Motor neuron (in vitro differentiated cells): ENCODE measurements around the gene TSPEAR. TPM values are rescaled to one million over a fixed set of nuclear protein-coding genes. Genes with fewer than 3 reads are reported as not detected.
"Not testable (repeated sequence)": the region's sequence is repeated elsewhere in the genome, so short reads cannot be mapped to it uniquely, and the experiment has no call there.

ENCODE experiments used
- ATAC-seq, 8 experiments: fragments of 200-7000 bp; cut with Tn5 transposase; replicated peaks in 6 of 8; 2 replicates each; pipeline ENCODE4 v1.8.0; 2021; ENCODE audit warnings: mild to moderate bottlenecking in 8 of 8, moderate library complexity in 8 of 8
- H3K27ac ChIP-seq, 2 donors: fragments of 250-450 bp; sonication (Bioruptor Pico); 2 replicates each; pipeline ENCODE4 v1.9.0; 2021; ENCODE audit warnings: antibody characterized with exemption in 2 of 2, mild to moderate bottlenecking in 2 of 2, moderate library complexity in 1 of 2
- H3K4me1 ChIP-seq, 2 donors: fragments of 250-450 bp; sonication (Bioruptor Pico); replicated peaks in 1 of 2; 2 replicates each; pipeline ENCODE4 v1.6.1; 2021; ENCODE audit warnings: antibody characterized with exemption in 2 of 2, mild to moderate bottlenecking in 2 of 2, moderate library complexity in 1 of 2
- H3K4me3 ChIP-seq, 5 donors: fragments of 250-450 bp; sonication (Bioruptor Pico); 2 replicates each; pipeline ENCODE4 v1.9.0; 2021; ENCODE audit warnings: antibody characterized with exemption in 5 of 5, mild to moderate bottlenecking in 5 of 5, moderate library complexity in 4 of 5
- WGBS, 10 experiments: fragments of 450-650 bp; shearing (Covaris generic); methylation state at CpG; one replicate each; pipeline ENCODE4 v1.0.0; 2022; 5-methylcytosine and 5-hydroxymethylcytosine counted together
- in situ Hi-C, 9 experiments: fragments of 400-800 bp; cut with MboI; loops; one replicate each; pipeline ENCODE4 v1.15.0; 2021; ENCODE audit warnings: low sequenced_read_pairs in 9 of 9, low pct_unique_long_range_greater_than_20kb in 2 of 9; ENCODE audit not compliant: unreplicated experiment in 9 of 9
- total RNA-seq, 8 experiments: library from RNA; unstranded; fragments of 300-600 nt; gene quantifications; 2 replicates each; pipeline versions ENCODE4 v1.2.3 to v1.2.4, GENCODE V29; 2022

TSPEAR gene
- total RNA-seq, 8 experiments from 2014 or later: 0.21 to 0.66 (median 0.31) TPM; not detected in 1

DNA sequence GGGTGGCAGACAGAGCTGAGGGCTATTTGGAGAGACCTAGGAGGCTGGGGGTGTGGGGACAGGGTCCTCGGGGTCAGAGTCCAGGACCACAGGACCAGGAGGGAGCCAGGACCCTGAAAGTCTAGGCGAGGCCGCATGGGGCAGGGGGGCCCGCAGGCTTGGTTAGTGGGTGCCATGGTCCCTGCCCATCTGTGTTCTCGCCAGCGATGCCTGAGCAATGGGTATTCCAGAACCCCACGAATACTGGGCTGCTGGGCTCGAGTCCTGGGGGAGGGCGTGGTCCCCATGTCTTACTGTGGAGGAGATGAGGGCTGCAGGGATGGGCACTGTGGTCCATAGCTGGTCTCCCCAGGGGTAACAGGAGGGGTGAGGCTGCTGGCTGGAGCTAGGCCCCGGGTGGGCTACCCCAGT is 121.1 kb downstream of the TSPEAR start:
- H3K27ac ChIP-seq: no peak overlapping the region
- H3K4me1 ChIP-seq: no peaks in the 10 kb centered on the region
- in situ Hi-C loops: no loop called here
- no peak overlapping the region for H3K4me3 ChIP-seq
- no peak for ATAC-seq
- no CpG with 5 or more reads among the region's 10 CpGs for WGBS, 10 experiments

DNA sequence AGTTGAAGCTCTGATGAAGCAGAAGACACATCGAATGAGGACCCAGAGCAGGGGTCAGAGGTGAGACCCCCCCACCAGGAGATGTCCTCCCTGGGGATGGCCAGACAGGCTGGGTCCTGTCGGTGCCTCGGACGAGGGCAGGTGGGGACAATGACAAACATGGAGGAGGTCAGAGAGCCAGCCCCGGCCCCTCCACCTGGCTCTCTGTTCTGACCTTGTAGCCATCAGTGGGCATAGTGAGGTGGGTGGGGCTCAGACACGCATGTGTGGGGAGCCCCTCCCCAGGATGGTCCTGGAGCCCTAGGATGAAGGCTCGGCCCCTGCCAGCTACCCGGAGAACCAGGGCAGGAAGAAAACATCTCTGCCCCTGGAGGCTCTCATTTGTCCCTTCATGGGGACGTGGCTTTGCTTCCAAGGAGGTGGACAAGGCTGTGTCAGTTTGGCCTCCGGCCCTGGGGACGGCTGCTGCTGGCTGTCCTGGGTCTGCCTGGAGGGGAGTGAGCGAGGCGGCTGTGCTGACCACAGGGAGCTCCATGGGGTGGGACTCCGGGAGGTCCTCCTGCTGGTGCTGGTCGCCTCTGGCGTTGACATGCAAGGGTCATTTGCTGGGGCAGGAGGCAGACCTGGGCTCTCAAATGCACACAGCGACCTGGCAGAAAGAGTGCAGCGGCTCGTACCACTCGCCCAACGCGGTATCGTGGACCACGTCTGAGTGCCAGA is 121.6 kb downstream of the TSPEAR start:
- Histone ChIP-seq H3K27ac (no peak overlapping the region), H3K4me1 (no peaks in the 10 kb centered on the region), H3K4me3 (no peak overlapping the region)
- WGBS, 10 experiments: 20 to 76% (median 65%) methylated on average over 1 to 9 of the region's 24 CpGs; no CpG with 5 or more reads in 7 of the 10 experiments
- in situ Hi-C loops: no loop called here
- ATAC-seq: no peak

DNA sequence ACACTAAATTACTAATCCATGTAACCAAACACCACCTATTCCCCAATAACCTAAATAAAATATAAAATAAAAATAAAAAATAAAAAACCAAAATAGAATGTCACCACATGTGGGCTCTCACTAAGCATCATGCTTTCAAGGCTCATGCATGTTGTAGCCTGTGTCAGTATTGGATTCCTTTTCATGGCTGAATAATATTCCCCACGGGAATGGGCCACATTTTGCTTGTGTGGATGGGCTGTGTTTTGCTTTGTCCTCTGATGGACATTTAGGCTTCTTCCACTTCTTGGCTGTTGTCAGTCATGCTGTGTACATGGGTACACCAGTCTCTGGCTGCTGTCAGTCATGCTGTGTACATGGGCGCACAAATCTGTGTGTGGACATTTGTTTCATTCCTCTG is 122.3 kb downstream of the TSPEAR start:
- 20 to 100% (median 80%) methylated on average over 1 to 2 of the region's 2 CpGs; no CpG with 5 or more reads in 3 of the 10 experiments for WGBS, 10 experiments
- H3K4me1 ChIP-seq: no peaks in the 10 kb centered on the region
- H3K4me3 ChIP-seq: no peak overlapping the region
- H3K27ac ChIP-seq: no peak overlapping the region
- in situ Hi-C loops: no loop called here
- ATAC-seq: no peak

DNA sequence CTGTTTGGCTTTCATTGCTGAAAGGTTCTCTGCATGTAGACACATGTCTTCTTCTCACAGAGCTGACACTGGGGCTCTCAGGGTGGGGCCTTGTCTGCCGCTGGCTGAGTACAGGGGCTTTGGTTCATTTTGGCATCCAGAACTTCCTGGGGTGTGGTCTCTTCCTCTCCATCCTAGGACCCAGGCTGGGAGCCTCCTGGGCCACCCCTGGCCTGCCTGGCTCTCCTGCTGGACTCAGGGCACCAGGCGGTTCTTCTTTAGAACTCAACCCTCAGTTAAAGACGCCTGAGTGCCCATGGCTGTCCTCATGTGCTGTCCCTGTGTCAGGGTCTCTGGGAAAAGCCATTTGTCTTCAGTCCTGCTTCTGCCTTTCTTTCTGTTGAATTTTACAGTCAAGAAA is 125.5 kb downstream of the TSPEAR start:
- ATAC-seq: no peak
- WGBS, 10 experiments: 43 to 100% (median 73%) methylated on average over 1 to 2 of the region's 3 CpGs; no CpG with 5 or more reads in 6 of the 10 experiments
- in situ Hi-C loops: no loop called here

DNA sequence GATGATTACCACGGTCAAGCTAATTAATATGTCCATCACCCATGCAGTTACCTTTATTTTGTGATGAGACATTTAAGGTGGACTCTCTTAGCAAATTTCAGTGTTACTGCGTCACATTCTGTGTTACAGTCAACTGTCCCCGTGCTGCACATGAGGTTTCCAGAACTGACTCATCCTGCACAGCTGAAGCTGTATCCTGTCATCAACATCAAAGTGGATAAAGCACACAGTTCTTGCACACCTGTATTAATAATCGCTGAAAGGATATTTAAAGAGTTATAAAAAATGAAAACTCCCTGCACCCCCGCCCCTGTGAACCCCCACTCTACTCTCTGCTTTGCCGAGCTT is 127.6 kb downstream of the TSPEAR start:
- WGBS, 10 experiments: 0 to 100% (median 87%) methylated on average over 1 to 6 of the region's 6 CpGs
- Histone ChIP-seq H3K27ac (no peak overlapping the region), H3K4me3 (no peak overlapping the region), H3K4me1 (peaks cover 3 to 10% of the 10 kb centered on the region in 2 donors)
- ATAC-seq: peak; percentile 19 to 73 (median 49)
- in situ Hi-C loops: no loop called here

More for the DNA sequence above, 125.5 kb downstream of the TSPEAR start:
- no peak overlapping the region for H3K27ac ChIP-seq
- peaks cover 3 to 10% of the 10 kb centered on the region in 2 donors for H3K4me1 ChIP-seq
- H3K4me3 ChIP-seq: no peak overlapping the region

DNA sequence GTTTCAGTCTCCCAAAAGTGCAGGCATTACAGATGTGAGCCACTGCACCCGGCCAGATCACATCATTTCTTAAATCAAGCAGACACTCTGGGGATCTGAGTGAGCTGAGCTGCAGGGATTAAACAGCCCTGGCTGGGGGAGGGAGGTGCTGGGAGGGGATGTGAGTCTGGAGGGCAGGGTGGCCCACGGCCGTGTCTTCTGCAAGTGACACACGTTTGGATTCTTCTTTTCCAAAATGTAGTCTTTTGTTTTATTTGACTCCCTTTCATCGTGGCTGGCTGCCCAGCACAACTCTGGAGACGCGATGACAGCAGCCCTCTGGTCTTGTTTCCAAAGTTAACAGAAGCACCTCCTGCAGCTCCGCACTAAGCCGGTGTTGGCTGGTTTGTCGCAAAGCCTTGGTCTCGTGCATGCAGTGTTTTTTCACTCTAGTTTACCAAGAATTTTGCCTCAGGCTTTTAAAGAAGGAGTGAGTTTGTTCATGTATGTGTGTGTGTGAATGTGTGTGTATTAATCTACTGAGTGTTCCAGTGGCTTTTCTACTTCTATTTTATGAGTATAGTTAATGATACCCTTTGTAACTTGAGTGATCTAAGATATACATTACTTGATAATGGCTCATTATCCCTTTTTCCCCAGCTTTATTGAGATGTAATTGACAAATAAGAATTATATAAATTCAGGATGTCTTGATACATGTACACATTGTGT is 128.1 kb downstream of the TSPEAR start:
- in situ Hi-C loops: no loop called here
- Histone ChIP-seq H3K4me1 (peaks cover 3 to 10% of the 10 kb centered on the region in 2 donors), H3K4me3 (no peak overlapping the region), H3K27ac (peak overlapping the region in 1 of 2 donors; percentile 7)
- 4 to 80% (median 13%) methylated on average over 1 to 7 of the region's 11 CpGs; no CpG with 5 or more reads in 5 of the 10 experiments for WGBS, 10 experiments
- peak in 7 of 8 experiments; percentile 22 to 92 (median 88) for ATAC-seq

DNA sequence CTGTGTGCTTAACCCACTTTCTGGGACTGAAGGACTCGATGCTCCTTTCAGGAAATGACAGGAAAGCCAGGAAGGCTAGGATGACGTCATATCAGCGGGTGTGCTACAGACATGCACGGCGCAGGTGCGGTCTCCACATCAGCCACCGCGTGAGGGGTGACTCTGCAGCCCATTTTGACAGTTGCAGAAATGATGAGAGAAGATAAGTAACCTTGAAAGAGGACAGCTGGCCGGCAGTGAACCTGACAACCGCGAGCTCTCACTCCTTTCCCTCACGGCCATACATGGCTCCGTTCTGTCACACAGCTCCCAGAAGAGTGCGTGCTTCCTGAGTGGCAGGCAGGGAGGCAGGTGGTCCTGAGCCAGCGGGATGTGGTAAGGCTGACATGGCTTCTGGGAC is 129.3 kb downstream of the TSPEAR start:
- H3K4me3 ChIP-seq: no peak overlapping the region
- ATAC-seq: no peak
- H3K4me1 ChIP-seq: peaks cover 3 to 10% of the 10 kb centered on the region in 2 donors
- in situ Hi-C loops: no loop called here
- WGBS, 10 experiments: 17 to 97% (median 86%) methylated on average over 2 to 10 of the region's 15 CpGs
- H3K27ac ChIP-seq: no peak overlapping the region

DNA sequence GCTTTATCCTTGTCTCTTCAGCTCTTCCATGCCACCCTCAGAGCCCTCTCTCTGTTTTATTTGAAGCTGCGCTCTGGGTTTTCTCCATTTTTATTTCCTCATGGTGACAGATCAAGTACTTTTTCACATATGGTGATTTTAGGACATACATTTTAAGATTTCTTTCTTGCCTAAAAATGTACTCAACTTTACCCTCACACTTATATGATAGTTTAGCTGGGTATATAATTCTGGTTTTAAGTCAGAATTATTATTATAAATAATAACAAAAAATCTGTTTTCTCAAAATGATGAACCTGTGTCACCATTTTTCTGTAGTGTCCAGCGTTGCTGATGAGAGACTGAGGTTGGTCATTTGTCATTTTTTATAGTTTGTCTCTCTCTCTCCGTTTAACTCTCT is 130.2 kb downstream of the TSPEAR start:
- 29 to 89% (median 80%) methylated on average over 2 to 3 of the region's 3 CpGs; no CpG with 5 or more reads in 1 of the 10 experiments for WGBS, 10 experiments
- H3K4me1 ChIP-seq: peaks cover 3 to 10% of the 10 kb centered on the region in 2 donors
- no peak for ATAC-seq
- in situ Hi-C loops: no loop called here
- no peak overlapping the region for H3K27ac ChIP-seq
- no peak overlapping the region for H3K4me3 ChIP-seq

DNA sequence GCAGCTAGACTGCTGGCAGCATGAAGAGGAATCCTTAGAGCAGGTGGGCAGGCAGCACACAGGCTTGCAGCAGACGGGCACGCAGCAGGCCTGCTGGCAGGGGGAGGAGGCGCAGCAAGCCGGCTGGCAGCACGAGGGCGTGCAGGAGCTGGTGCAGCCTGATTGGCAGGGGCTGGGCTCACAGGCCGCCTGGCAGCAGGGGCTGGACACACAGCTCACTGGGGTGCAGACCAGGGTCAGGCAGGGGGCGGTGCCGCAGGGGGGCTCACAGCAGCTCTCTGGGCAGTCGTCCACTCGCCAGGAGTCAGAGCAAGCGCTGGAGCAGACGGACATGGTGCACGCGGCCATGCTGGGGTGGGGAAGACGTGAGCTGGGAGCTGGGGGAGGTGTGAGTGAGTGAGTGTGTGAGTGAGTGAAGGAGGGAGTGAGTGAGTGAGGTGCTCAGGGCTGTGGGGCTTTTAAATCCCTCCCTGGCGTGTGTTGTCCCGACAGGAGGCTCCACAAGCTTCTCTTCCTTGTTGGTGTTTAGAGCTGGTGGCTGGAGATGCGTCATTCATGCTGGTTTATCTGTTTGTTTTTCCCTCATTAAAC is 131.0 kb downstream of the TSPEAR start, which contains the start of gene KRTAP10-5:
KRTAP10-5 (minus strand) TSS at position 374 of the 591 bp plus-strand sequence; CDS start at position 348, 26 bp downstream.
- peaks cover 3 to 10% of the 10 kb centered on the region in 2 donors for H3K4me1 ChIP-seq
- H3K27ac ChIP-seq, in situ Hi-C loops, H3K4me3 ChIP-seq, ATAC-seq: not testable (repeated sequence)
- WGBS, 10 experiments: 0 to 80% (median 51%) methylated on average over 1 to 3 of the region's 19 CpGs; no CpG with 5 or more reads in 5 of the 10 experiments

DNA sequence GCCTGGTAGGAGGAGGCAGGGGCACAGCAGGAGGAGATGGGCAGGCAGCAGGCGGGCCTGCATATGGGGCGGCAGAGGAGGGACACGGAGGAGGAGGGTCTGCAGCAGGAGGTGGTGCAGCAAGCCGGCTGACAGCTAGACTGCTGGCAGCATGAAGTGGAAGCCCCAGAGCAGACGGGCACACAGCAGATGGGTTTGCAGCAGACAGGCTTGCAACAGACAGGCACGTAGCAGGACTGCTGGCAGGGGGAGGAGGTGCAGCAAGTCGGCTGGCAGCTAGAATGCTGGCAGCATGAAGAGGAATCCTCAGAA is 131.6 kb downstream of the TSPEAR start:
- ATAC-seq: no peak
- Histone ChIP-seq H3K4me1 (peaks cover 3 to 10% of the 10 kb centered on the region in 2 donors), H3K4me3 (no peak overlapping the region), H3K27ac (no peak overlapping the region)
- in situ Hi-C loops: no loop called here
- 67 to 80% methylated on average over 1 to 3 of the region's 7 CpGs; no CpG with 5 or more reads in 8 of the 10 experiments for WGBS, 10 experiments

DNA sequence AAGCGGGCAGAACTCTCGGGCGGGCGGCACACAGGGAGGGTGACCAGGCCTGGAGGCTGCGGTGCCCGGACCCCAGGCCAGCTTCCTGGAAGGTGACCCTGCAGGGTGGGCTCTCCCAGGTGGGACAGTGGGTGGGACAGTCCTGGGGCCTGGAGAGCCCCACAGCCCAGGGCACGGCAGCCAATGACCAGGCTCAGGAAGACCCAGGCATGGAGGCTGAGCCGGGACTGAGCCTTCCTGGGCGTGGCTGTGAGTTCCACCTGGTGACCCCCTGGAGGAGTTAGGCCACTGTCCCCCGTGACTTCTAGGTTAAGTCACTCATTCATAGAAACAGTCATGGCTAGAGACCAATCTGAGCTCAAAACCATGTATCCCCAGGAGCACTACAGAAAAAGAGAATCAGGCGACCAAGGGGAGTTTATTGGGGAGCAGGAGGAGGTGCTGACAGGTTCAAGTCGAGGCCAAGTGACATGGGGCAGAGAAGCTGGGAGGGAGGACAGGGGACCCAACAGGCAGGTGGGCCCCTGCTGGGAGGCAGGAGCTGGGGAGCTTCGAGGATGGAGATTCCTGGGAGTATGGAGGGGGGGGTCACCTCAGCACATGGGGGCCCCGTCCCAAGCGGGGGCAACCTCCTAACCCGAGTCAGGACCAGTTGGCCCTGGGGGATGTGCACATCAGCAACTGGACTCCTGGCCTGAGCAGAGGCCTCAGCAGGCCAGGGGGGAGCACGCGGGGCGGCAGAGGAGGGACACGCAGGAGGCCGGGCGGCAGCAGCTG is 132.1 kb downstream of the TSPEAR start:
- no peak overlapping the region for H3K4me3 ChIP-seq
- peaks cover 3 to 10% of the 10 kb centered on the region in 2 donors for H3K4me1 ChIP-seq
- in situ Hi-C loops: no loop called here
- WGBS, 10 experiments: 50 to 100% (median 84%) methylated on average over 1 to 3 of the region's 22 CpGs; no CpG with 5 or more reads in 6 of the 10 experiments
- ATAC-seq: no peak
- no peak overlapping the region for H3K27ac ChIP-seq

DNA sequence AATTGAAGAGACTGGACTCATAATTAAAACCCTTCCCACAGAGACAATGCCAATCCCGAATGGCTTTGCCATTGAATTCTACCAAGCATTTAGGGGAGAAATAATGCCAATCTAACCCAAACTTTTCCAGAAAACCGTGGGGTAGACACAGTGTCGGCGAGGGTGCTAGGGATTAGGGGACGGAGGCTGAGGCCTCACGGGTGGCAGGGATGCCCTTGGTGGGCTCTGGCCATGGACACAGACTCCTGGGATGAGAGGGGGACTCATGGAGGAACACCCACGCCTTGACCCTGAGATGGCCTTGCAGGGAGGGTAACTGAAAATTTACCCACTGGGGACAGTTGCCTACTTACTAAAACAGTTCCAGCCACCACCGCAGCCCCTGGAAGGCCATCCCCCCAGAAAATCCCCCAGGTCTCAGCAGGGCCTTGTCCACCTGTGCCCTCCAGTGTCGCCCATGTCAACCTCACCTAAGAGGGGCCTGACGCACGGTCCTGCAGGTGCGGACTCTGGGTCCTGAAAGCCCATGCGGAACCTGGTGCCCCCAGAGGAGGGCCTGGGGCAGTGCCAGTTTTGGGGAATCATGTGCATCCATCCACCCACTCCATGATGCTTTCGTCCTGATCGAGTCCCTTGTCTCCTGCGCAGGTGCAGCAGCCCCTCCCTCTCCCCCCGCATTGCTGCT is 132.9 kb downstream of the TSPEAR start:
- WGBS, 10 experiments: 17 to 89% (median 42%) methylated on average over 2 to 9 of the region's 17 CpGs; no CpG with 5 or more reads in 5 of the 10 experiments
- Histone ChIP-seq H3K27ac (no peak overlapping the region), H3K4me3 (no peak overlapping the region), H3K4me1 (peaks cover 3 to 5% of the 10 kb centered on the region in 2 donors)
- in situ Hi-C loops: no loop called here
- ATAC-seq: no peak
